Endothelial cell of umbilical vein (primary cell): ENCODE results near the gene RASGRF2.

Source experiments
- GATA2 ChIP-seq: IDR thresholded peaks from 2 replicates; pipeline ENCODE4 v1.7.0; 2011; ENCODE audit warnings: low read depth, mild to moderate bottlenecking, moderate library complexity, mixed read lengths, low read length; ENCODE audit not compliant: insufficient read length, insufficient read depth
- POLR2A ChIP-seq: IDR thresholded peaks from 2 replicates; pipeline ENCODE4 v1.6.1; 2012; ENCODE audit warnings: low read depth, mild to moderate bottlenecking, control low read depth, low read length
- POLR2AphosphoS5 ChIP-seq: IDR thresholded peaks from 2 replicates; pipeline ENCODE4 v1.6.1; 2012; ENCODE audit warnings: low read depth, mild to moderate bottlenecking, control low read depth, low read length, moderate library complexity; ENCODE audit not compliant: insufficient read depth
- TF ChIP-seq, protein P1 (sequence below), 2 donors: IDR thresholded peaks; 1 replicate in 1 of 2; 2 replicates in 1 of 2; pipeline ENCODE4 v1.5.1; 2011; ENCODE audit warnings: low read length in 2 of 2, mild to moderate bottlenecking in 2 of 2, moderate library complexity in 2 of 2, control low read depth in 1 of 2, inconsistent platforms in 1 of 2, low read depth in 1 of 2; ENCODE audit not compliant: insufficient read depth in 1 of 2; ENCODE audit errors: extremely low read depth in 1 of 2

DNA sequence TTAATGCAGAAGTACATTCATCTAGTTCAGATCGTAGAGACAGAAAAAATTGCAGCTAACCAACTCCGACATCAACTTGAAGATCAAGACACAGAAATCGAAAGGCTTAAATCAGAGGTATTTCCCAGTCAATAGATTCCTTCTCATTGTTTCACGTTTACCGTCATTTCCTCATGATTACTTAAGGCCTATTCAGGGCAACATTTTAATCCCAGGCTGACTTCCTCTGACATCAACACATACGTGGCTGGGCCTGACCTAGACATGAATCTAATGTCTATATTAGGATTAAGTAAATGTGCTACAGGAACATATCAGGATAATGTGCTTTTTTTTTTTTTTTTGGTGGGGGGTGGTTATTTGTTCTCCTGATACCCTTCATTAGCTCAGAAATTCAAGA, 107.9 kb downstream of the RASGRF2 start:
- TF ChIP-seq, protein P1, sequence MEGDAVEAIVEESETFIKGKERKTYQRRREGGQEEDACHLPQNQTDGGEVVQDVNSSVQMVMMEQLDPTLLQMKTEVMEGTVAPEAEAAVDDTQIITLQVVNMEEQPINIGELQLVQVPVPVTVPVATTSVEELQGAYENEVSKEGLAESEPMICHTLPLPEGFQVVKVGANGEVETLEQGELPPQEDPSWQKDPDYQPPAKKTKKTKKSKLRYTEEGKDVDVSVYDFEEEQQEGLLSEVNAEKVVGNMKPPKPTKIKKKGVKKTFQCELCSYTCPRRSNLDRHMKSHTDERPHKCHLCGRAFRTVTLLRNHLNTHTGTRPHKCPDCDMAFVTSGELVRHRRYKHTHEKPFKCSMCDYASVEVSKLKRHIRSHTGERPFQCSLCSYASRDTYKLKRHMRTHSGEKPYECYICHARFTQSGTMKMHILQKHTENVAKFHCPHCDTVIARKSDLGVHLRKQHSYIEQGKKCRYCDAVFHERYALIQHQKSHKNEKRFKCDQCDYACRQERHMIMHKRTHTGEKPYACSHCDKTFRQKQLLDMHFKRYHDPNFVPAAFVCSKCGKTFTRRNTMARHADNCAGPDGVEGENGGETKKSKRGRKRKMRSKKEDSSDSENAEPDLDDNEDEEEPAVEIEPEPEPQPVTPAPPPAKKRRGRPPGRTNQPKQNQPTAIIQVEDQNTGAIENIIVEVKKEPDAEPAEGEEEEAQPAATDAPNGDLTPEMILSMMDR (IDR thresholded peaks at IDR 0.05; ENCODE audit: extremely low read depth in 1 of 2, insufficient read depth in 1 of 2, low read depth in 1 of 2, low read length in 2 of 2), result no peak
- TF ChIP-seq POLR2AphosphoS5 (no peak), POLR2A (no peak), GATA2 (no peak)
